Subcutaneous abdominal adipose tissue (tissue), 5 donors: Measurements from ENCODE around the gene HMGXB3.
"Not testable (repeated sequence)": the region's sequence is repeated elsewhere in the genome, so short reads cannot be mapped to it uniquely, and the experiment has no call there.

ENCODE experiments used
- H3K27ac ChIP-seq: one replicate; pipeline ENCODE4 v1.7.0; 2013; ENCODE audit warnings: low read depth, mild to moderate bottlenecking, inconsistent platforms, low read length, moderate library complexity
- H3K27me3 ChIP-seq, 5 donors: one replicate each; pipeline ENCODE4 v1.7.0; 2013; ENCODE audit warnings: low read length in 5 of 5, inconsistent platforms in 1 of 5; ENCODE audit not compliant: control insufficient read depth in 5 of 5, insufficient read depth in 4 of 5
- H3K36me3 ChIP-seq, 5 donors: one replicate each; pipeline ENCODE4 v1.7.0; 2013; ENCODE audit warnings: low read length in 5 of 5; ENCODE audit not compliant: control insufficient read depth in 5 of 5, insufficient read depth in 5 of 5
- H3K4me1 ChIP-seq, 5 donors: one replicate each; pipeline ENCODE4 v1.7.0; 2013; ENCODE audit warnings: low read length in 5 of 5, mild to moderate bottlenecking in 3 of 5, moderate library complexity in 1 of 5; ENCODE audit not compliant: control insufficient read depth in 5 of 5, insufficient read depth in 5 of 5
- H3K4me3 ChIP-seq, 5 donors: one replicate each; pipeline ENCODE4 v1.7.0; 2013; ENCODE audit warnings: low read length in 5 of 5, low read depth in 1 of 5
- H3K9ac ChIP-seq, 5 donors: one replicate each; pipeline ENCODE4 v1.7.0; 2013; ENCODE audit warnings: low read length in 5 of 5, mild to moderate bottlenecking in 4 of 5, moderate library complexity in 3 of 5
- H3K9me3 ChIP-seq, 5 donors: one replicate each; pipeline ENCODE4 v1.7.0; 2013; ENCODE audit warnings: low read length in 5 of 5; ENCODE audit not compliant: control insufficient read depth in 5 of 5
- donor health status: healthy.
- donor health status: healthy.
- donor health status: healthy.
- donor health status: healthy.
- donor health status: healthy.

The HMGXB3 gene

GRCh38 chr5:150035139-150035895 lies 34.8 kb downstream of the HMGXB3 start:
- no peaks in the 10 kb centered on the region for H3K27me3 ChIP-seq
- no peak overlapping the region for H3K9ac ChIP-seq
- H3K9me3 ChIP-seq: no peaks in the 10 kb centered on the region
- no peaks in the 10 kb centered on the region for H3K4me1 ChIP-seq
- H3K4me3 ChIP-seq: no peak overlapping the region
- H3K36me3 ChIP-seq: peaks cover 64 to 95% (median 89%) of the 10 kb centered on the region in 5 donors
- H3K27ac ChIP-seq: no peak overlapping the region

DNA sequence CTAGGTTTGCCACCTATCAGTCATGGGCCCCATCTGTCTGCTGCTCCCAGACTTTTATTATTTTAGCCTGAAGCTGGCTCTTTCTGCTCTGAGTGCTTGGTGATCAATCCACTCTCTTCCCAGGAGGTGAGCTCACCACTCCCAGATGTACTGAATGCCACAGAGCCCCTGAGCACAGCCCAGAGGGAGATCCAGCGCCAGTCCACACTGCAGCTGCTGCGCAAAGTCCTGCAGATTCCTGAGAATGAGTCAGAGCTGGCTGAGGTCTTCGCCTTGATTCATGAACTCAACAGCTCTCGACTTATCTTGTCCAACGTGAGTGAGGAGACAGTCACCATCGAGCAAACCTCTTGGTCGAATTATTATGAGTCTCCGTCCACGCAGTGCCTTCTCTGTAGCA lies 36.0 kb downstream of the HMGXB3 start:
- H3K9me3 ChIP-seq: no peaks in the 10 kb centered on the region
- no peak overlapping the region for H3K4me3 ChIP-seq
- H3K4me1 ChIP-seq: no peaks in the 10 kb centered on the region
- no peaks in the 10 kb centered on the region for H3K27me3 ChIP-seq
- H3K27ac ChIP-seq: no peak overlapping the region
- no peak overlapping the region for H3K9ac ChIP-seq
- H3K36me3 ChIP-seq: peaks cover 67 to 95% (median 89%) of the 10 kb centered on the region in 5 donors

DNA sequence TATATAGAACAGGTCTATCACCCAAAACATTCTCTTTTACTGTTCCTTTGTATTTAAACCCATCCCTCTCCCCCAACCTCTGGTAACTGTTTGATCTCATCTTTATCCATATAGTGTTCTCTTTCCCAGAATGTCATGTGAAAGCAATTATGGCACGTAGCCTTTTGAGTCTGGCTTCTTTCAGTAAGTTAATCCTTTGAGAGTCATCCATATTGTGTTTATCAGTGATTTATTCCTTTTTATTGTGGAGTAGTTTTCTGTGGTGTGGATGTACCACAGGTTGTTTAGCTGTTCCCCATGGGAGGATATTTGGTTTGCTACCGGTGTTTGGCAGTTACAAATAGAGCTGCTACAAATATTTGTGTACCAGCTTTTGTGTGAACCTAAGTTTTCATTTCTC lies 38.0 kb downstream of the HMGXB3 start:
- Histone ChIP-seq H3K27me3 (no peaks in the 10 kb centered on the region), H3K27ac (no peak overlapping the region), H3K36me3 (peaks cover 60 to 94% (median 88%) of the 10 kb centered on the region in 5 donors), H3K4me3 (no peak overlapping the region), H3K9ac (no peak overlapping the region), H3K9me3 (no peaks in the 10 kb centered on the region), H3K4me1 (peaks cover 0 to under 1% (median 0%) of the 10 kb centered on the region in 5 donors)

- H3K27me3 ChIP-seq: no peaks in the 10 kb centered on the region
- peaks cover 43 to 90% (median 85%) of the 10 kb centered on the region in 5 donors for H3K36me3 ChIP-seq
- no peak overlapping the region for H3K9ac ChIP-seq
- no peak overlapping the region for H3K4me3 ChIP-seq
- no peaks in the 10 kb centered on the region for H3K9me3 ChIP-seq
- peaks cover 0 to 10% (median 0%) of the 10 kb centered on the region in 5 donors for H3K4me1 ChIP-seq
- no peak overlapping the region for H3K27ac ChIP-seq
Measured at GRCh38 chr5:150042459-150042858, 41.9 kb downstream of the HMGXB3 start.

GRCh38 chr5:150043657-150044328 lies 43.3 kb downstream of the HMGXB3 start:
- peaks cover 0 to 10% (median 0%) of the 10 kb centered on the region in 5 donors for H3K4me1 ChIP-seq
- H3K27ac ChIP-seq: no peak overlapping the region
- peak overlapping the region in 1 of 5 donors; percentile 25 for H3K9ac ChIP-seq
- H3K9me3 ChIP-seq: no peaks in the 10 kb centered on the region
- no peak overlapping the region for H3K4me3 ChIP-seq
- no peaks in the 10 kb centered on the region for H3K27me3 ChIP-seq
- peaks cover 33 to 90% (median 85%) of the 10 kb centered on the region in 5 donors for H3K36me3 ChIP-seq

GRCh38 chr5:150044329-150044681 lies 43.8 kb downstream of the HMGXB3 start:
- Histone ChIP-seq H3K27ac (no peak overlapping the region), H3K4me3 (no peak overlapping the region), H3K9ac (no peak overlapping the region), H3K4me1 (peaks cover 0 to 10% (median 0%) of the 10 kb centered on the region in 5 donors), H3K27me3 (no peaks in the 10 kb centered on the region), H3K36me3 (peaks cover 30 to 92% (median 87%) of the 10 kb centered on the region in 5 donors), H3K9me3 (no peaks in the 10 kb centered on the region)

GRCh38 chr5:150044712-150045111 lies 44.2 kb downstream of the HMGXB3 start:
- H3K4me3 ChIP-seq: no peak overlapping the region
- no peak overlapping the region for H3K9ac ChIP-seq
- no peaks in the 10 kb centered on the region for H3K27me3 ChIP-seq
- peaks cover 0 to 10% (median 0%) of the 10 kb centered on the region in 5 donors for H3K4me1 ChIP-seq
- H3K36me3 ChIP-seq: peaks cover 27 to 93% (median 89%) of the 10 kb centered on the region in 5 donors
- H3K9me3 ChIP-seq: no peaks in the 10 kb centered on the region
- no peak overlapping the region for H3K27ac ChIP-seq

DNA sequence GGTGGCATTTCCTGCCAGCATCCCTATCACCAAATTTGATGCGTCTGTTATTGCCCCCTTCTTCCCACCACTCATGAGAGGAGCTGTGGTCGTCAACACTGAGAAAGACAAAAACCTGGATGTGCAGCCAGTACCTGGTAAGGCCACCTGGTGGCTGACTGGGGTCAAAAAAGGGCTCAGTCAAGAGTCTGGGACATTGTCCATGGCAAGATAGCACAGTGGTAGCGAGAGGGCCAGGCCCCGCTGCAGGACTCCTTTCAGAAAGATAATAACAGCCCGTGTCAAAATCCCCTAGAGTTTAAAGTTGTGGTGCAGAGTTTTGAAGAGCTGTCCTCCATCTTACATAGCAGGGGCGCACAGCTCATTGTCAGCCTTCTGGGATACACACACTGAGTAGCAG lies 45.0 kb downstream of the HMGXB3 start:
- Histone ChIP-seq H3K27me3 (no peaks in the 10 kb centered on the region), H3K4me3 (no peak overlapping the region), H3K9me3 (no peaks in the 10 kb centered on the region), H3K4me1 (peaks cover 0 to 18% (median 0%) of the 10 kb centered on the region in 5 donors), H3K36me3 (peaks cover 22 to 94% (median 92%) of the 10 kb centered on the region in 5 donors), H3K27ac (no peak overlapping the region), H3K9ac (no peak overlapping the region)

DNA sequence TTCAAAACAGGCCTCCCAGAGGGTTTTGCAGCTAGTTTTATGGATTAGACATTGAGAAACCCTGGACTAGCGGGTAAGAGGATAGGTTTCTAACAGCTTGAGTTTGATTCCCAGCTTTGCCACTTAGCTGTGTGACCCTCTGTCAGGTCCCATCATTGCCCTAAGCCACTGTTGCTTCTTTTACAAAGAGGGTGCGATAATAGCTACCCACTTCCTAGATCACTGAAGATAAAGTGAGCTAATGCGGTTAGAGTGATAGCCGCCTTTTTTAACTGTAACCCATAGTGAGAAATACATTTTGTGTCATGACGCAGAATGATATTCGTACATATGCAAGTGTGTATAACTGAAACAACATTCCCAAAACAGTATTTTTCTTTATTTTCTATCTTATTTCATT lies 45.5 kb downstream of the HMGXB3 start:
- Histone ChIP-seq H3K27me3 (no peaks in the 10 kb centered on the region), H3K4me1 (peaks cover 0 to 23% (median 0%) of the 10 kb centered on the region in 5 donors), H3K36me3 (peaks cover 21 to 94% (median 92%) of the 10 kb centered on the region in 5 donors), H3K9ac (no peak overlapping the region), H3K4me3 (no peak overlapping the region), H3K9me3 (no peaks in the 10 kb centered on the region), H3K27ac (no peak overlapping the region)

DNA sequence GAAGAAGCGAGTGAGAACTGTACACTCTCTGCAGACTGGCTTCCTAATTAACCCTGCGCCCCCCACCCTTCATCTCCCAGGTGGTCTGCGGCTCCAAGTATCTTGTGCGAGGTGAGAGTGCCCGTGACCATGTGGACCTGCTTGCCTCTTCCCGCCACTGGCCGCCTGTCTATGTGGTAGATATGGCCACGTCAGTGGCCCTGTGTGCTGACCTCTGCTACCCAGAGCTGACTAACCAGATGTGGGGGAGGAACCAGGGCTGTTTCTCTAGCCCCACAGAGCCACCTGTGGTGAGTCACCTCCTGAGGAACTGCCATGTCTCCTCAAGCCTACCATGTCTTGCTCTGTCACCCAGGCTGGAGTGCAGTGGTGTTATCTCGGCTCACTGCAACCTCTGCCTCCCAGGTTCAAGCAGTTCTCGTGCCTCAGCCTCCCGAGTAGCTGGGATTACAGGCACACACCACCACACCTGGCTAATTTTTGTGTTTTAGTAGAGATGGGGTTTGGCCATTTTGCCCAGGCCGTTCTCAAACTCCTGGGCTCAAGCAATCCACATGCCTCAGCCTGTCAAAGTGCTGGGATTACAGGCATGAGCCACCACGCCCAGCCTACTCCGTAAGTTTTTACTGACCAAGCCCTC lies 49.8 kb downstream of the HMGXB3 start:
- not testable (repeated sequence) for H3K9me3 ChIP-seq, H3K9ac ChIP-seq, H3K27me3 ChIP-seq, H3K4me3 ChIP-seq, H3K27ac ChIP-seq
- Histone ChIP-seq H3K4me1 (peaks cover 0 to 29% (median 1%) of the 10 kb centered on the region in 5 donors), H3K36me3 (peaks cover 11 to 94% (median 91%) of the 10 kb centered on the region in 5 donors)
